Activated naive CD8-positive, alpha-beta T cell treated with anti-CD3 and anti-CD28 coated beads, Interleukin-2, amount 50 U/mL, for 24 hours (primary cell): Measurements from ENCODE around the gene RBMS3.

Experiments
- ATAC-seq: fragments of 150-1000 bp; cut with Tn5 transposase; one replicate; pipeline ENCODE4 v1.10.0; 2021
- DNase-seq: peaks from one replicate; pipeline ENCODE4 v3.0.0; 2021
- H3K27ac Mint-ChIP-seq: one replicate; pipeline ENCODE4 v1.8.0; 2021; ENCODE audit warnings: mild to moderate bottlenecking, mixed read lengths
- H3K27me3 Mint-ChIP-seq: one replicate; pipeline ENCODE4 v1.8.0; 2021; ENCODE audit warnings: mixed read lengths
- H3K36me3 Mint-ChIP-seq: one replicate; pipeline ENCODE4 v1.8.0; 2021; ENCODE audit warnings: low read depth, mixed read lengths
- H3K4me1 Mint-ChIP-seq: one replicate; pipeline ENCODE4 v1.8.0; 2021; ENCODE audit warnings: mixed read lengths
- H3K4me3 Mint-ChIP-seq: one replicate; pipeline ENCODE4 v1.8.0; 2021; ENCODE audit warnings: mild to moderate bottlenecking, moderate library complexity, mixed read lengths
- H3K9me3 Mint-ChIP-seq: one replicate; pipeline ENCODE4 v1.8.0; 2021; ENCODE audit warnings: mixed read lengths

The RBMS3 gene

DNA sequence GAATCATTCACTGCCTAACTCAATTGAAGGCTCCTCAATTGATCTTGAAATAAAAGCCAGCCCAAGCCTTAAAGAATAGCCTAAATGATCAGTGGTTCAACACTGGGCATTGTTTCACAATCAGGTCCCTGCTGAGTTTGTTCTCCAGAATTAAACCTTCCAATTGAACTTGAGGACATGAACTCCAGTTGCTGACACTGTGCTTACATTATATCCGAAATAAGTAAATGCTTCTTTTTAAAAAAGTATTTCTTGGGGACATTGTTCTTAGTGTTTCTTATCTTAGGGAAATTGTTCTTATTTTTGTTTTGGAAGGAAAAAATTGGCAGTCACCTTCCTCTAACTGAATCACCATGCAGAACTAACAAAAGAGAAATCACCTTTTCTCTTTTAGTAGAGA lies 450.2 kb downstream of the RBMS3 start:
- Mint-ChIP-seq H3K27ac (no peak overlapping the region), H3K4me1 (no peaks in the 10 kb centered on the region), H3K9me3 (no peaks in the 10 kb centered on the region), H3K4me3 (no peak overlapping the region), H3K27me3 (peaks cover 3% of the 10 kb centered on the region), H3K36me3 (no peaks in the 10 kb centered on the region)
- DNase-seq (no peak), ATAC-seq (no peak)

GRCh38 chr3:29741231-29741630 lies 460.4 kb downstream of the RBMS3 start:
- no peak for DNase-seq

GRCh38 chr3:29745232-29745870 lies 464.5 kb downstream of the RBMS3 start:
- Mint-ChIP-seq H3K27me3 (peaks cover 4% of the 10 kb centered on the region), H3K4me1 (no peaks in the 10 kb centered on the region), H3K9me3 (no peaks in the 10 kb centered on the region), H3K36me3 (no peaks in the 10 kb centered on the region), H3K27ac (no peak overlapping the region), H3K4me3 (no peak overlapping the region)
- ATAC-seq (no peak), DNase-seq (no peak)

More at GRCh38 chr3:29741231-29741630, 460.4 kb downstream of the RBMS3 start:
- Mint-ChIP-seq H3K4me3 (no peak overlapping the region), H3K27me3 (peaks cover 2% of the 10 kb centered on the region), H3K9me3 (no peaks in the 10 kb centered on the region), H3K36me3 (no peaks in the 10 kb centered on the region), H3K4me1 (no peaks in the 10 kb centered on the region), H3K27ac (no peak overlapping the region)
- ATAC-seq = no peak

DNA sequence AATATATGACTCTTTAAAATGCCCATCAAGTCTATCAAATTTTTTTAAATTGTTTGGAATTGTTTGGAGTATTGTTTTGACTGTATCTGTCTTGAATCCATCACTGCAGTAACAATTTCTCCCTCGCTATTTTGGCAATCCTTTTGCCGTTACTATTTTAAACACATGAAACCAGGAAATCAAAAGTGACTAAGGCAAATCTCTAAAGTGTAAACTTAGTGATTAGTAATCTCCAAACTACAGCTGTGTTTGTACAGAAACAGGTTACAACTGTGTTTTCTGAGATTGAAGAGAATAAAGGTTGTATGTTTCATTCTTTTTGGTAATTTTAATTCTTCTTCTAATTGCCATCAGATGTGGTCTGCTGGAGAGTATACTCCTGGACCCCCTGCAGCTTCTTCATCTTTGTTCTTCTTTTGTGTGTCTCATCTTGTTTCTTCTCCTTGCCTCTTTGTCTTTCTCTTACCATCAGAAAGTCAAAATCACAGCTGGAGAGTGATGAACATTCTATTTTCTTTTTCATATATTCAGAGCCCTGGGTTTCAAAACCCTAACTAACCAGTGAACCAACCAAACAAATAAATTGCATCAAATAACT lies 465.4 kb downstream of the RBMS3 start:
- peaks cover 4% of the 10 kb centered on the region for H3K27me3 Mint-ChIP-seq
- no peaks in the 10 kb centered on the region for H3K36me3 Mint-ChIP-seq
- H3K27ac Mint-ChIP-seq = no peak overlapping the region
- H3K4me3 Mint-ChIP-seq = no peak overlapping the region
- no peaks in the 10 kb centered on the region for H3K4me1 Mint-ChIP-seq
- no peak for DNase-seq
- no peaks in the 10 kb centered on the region for H3K9me3 Mint-ChIP-seq
- no peak for ATAC-seq

GRCh38 chr3:29747991-29748390 lies 467.1 kb downstream of the RBMS3 start:
- Mint-ChIP-seq H3K27me3 (peaks cover 4% of the 10 kb centered on the region), H3K36me3 (no peaks in the 10 kb centered on the region), H3K4me3 (no peak overlapping the region), H3K9me3 (no peaks in the 10 kb centered on the region), H3K27ac (no peak overlapping the region), H3K4me1 (no peaks in the 10 kb centered on the region)
- no peak for DNase-seq
- no peak for ATAC-seq

DNA sequence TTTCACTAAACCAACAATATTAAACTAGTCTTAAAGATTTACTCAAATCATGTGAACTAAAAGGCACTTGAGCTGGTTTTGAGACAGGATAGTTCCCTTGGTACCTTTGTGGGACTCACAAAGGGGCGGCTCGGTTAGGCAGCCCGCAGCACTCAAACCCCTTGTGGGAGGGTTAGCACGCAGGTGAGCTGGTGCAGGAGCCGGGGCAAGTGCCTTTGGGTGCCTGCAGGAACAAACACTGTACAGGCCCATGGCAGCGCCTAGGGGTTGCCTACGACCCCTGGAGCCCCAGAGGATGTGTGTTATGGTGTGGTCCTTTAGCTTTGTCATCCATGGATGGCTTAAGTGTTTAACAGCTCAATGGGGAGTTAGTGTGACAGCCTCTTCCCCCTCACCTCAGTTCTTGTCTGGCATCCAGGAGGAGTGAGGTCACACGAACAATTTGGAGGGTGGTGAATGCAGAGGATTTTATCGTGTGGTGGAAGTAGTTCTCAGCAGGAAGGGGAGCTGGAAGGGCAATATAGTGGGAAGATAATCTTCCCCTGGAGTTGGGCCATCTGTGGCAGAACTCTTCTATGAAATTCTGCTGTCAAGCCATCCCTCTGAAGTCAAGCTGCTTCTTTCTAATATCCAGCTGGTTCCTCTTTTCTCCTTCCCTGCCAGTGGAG lies 470.9 kb downstream of the RBMS3 start:
- Mint-ChIP-seq H3K4me3 (no peak overlapping the region), H3K27me3 (peaks cover 8% of the 10 kb centered on the region)
- no peak for DNase-seq

GRCh38 chr3:29754346-29754745 lies 473.5 kb downstream of the RBMS3 start:
- no peaks in the 10 kb centered on the region for H3K9me3 Mint-ChIP-seq
- no peaks in the 10 kb centered on the region for H3K36me3 Mint-ChIP-seq
- H3K4me1 Mint-ChIP-seq = no peaks in the 10 kb centered on the region
- ATAC-seq = no peak
- no peak overlapping the region for H3K27ac Mint-ChIP-seq
- H3K27me3 Mint-ChIP-seq = peaks cover 5% of the 10 kb centered on the region
- H3K4me3 Mint-ChIP-seq = no peak overlapping the region
- no peak for DNase-seq

More for the DNA sequence above, 470.9 kb downstream of the RBMS3 start:
- Mint-ChIP-seq H3K36me3 (no peaks in the 10 kb centered on the region), H3K9me3 (no peaks in the 10 kb centered on the region), H3K4me1 (no peaks in the 10 kb centered on the region), H3K27ac (no peak overlapping the region)
- ATAC-seq = no peak

DNA sequence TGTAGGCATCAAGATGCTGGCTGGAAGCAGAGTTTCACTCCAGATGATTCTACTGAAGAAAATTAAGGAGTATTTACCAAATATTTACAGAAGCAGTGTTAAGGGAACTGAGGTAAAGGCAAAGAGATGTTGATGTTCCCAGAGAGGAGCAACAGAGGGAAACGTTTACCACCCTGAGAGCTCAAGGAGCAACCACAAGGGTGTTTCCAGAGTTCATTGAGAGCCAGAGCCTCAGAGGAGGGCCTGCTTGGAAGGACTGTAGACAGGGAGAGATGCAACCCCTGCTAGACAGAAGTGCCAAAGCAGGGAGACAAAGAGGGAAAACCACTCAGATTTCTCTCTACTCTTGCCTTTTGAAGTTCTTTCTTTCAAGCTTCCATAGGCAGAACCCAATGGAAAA lies 474.5 kb downstream of the RBMS3 start:
- no peaks in the 10 kb centered on the region for H3K4me1 Mint-ChIP-seq
- no peak overlapping the region for H3K4me3 Mint-ChIP-seq
- ATAC-seq = no peak
- H3K27ac Mint-ChIP-seq = no peak overlapping the region
- no peak for DNase-seq
- no peaks in the 10 kb centered on the region for H3K36me3 Mint-ChIP-seq
- H3K27me3 Mint-ChIP-seq = peaks cover 5% of the 10 kb centered on the region
- no peaks in the 10 kb centered on the region for H3K9me3 Mint-ChIP-seq

GRCh38 chr3:29757054-29757777 lies 476.3 kb downstream of the RBMS3 start:
- DNase-seq = no peak
- Mint-ChIP-seq H3K27ac (no peak overlapping the region), H3K4me3 (no peak overlapping the region)

GRCh38 chr3:29758108-29758433 lies 477.2 kb downstream of the RBMS3 start:
- Mint-ChIP-seq H3K27ac (no peak overlapping the region), H3K4me1 (no peaks in the 10 kb centered on the region), H3K9me3 (no peaks in the 10 kb centered on the region), H3K27me3 (peaks cover 5% of the 10 kb centered on the region), H3K36me3 (no peaks in the 10 kb centered on the region), H3K4me3 (no peak overlapping the region)
- DNase-seq (no peak), ATAC-seq (no peak)

More at GRCh38 chr3:29757054-29757777, 476.3 kb downstream of the RBMS3 start:
- no peak for ATAC-seq
- H3K9me3 Mint-ChIP-seq = no peaks in the 10 kb centered on the region
- H3K36me3 Mint-ChIP-seq = no peaks in the 10 kb centered on the region
- H3K27me3 Mint-ChIP-seq = peaks cover 5% of the 10 kb centered on the region
- H3K4me1 Mint-ChIP-seq = no peaks in the 10 kb centered on the region

DNA sequence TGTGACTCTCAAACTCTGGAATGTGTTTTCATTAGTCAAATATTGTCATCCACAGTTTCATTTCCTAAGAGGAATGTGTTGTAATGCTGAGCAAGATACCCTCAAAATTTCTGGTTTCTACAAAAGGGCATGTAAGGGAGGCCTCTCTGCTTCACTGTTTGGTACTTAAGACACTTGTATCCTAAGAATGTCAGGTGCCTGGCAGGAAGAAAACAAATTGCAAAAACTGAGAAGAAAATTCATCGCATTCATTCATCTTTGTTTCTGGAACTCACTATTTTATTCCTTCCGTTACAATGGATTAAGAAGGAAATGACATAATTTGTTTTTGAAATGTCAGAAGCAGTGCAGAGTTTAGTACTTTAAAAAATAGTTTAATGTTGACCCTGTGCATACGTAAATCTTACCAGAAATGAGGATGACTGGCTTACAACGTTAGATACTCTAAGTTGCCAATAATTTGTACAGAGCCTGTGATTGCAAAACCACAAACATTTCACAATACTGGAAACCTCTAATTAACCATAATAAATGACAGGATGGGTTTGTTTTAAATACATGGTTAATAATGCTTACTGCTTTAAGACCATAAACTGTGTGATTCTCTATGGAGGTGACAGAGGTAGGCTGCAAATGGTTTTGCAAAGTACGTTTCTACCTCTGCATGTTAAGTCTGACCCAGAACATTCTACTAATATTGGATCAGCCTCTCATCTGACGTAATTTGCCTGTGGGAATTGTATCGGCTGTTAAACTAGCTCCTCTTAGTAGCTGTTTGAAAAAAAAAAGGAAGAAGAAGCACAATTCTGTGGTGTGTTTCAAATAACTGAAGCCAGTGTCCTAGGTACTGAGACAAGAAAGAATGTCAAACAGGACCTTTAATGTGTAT lies 477.8 kb downstream of the RBMS3 start:
- Mint-ChIP-seq H3K27me3 (peaks cover 5% of the 10 kb centered on the region), H3K4me3 (no peak overlapping the region), H3K9me3 (no peaks in the 10 kb centered on the region), H3K27ac (no peak overlapping the region), H3K4me1 (no peaks in the 10 kb centered on the region), H3K36me3 (no peaks in the 10 kb centered on the region)
- ATAC-seq = no peak
- no peak for DNase-seq

DNA sequence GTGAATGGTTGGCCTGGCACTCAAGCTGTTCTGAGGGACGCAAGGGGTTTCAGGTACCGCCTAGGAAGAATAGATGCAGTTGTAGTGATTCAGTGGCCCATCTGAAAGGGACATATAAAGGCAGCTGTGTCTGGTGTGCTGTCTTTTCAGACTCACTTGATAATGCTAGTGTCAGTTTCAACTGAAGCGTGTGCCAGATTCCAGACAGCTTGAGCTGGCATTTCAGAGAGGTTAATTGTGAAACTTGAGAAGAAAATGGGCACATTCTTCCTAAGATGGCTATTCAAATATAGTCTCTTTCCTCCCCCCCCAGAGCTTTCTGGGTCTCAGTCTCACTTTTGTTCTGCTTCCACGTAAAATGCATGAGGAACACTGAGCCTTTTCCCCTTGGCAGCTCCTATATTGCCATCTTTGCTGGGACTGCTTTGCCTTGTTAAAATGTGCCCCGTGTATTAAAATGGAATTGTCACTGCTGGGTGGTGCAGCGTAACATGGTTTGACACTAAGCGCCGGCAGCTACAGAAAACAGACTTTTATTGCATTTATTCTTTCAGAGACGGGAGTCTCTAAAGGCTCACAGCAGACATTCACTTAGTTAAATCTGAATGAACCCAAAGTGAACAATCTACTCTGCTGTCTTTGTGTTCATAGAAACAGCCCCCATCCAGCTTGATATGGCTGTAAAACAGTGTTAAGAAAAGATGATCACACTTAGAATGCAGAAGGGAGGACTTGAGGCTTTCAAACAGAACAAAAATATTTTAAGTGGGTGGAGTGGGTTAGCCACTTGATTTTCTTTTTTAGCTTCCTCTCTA lies 478.7 kb downstream of the RBMS3 start:
- Mint-ChIP-seq H3K27ac (no peak overlapping the region), H3K27me3 (peaks cover 5% of the 10 kb centered on the region), H3K9me3 (no peaks in the 10 kb centered on the region), H3K4me1 (no peaks in the 10 kb centered on the region), H3K4me3 (no peak overlapping the region), H3K36me3 (no peaks in the 10 kb centered on the region)
- no peak for ATAC-seq
- DNase-seq = no peak

- Mint-ChIP-seq H3K27me3 (peaks cover 5% of the 10 kb centered on the region), H3K9me3 (no peaks in the 10 kb centered on the region), H3K4me1 (no peaks in the 10 kb centered on the region), H3K36me3 (no peaks in the 10 kb centered on the region), H3K4me3 (no peak overlapping the region), H3K27ac (no peak overlapping the region)
- ATAC-seq (no peak), DNase-seq (no peak)
Observed at GRCh38 chr3:29760226-29760685, 479.4 kb downstream of the RBMS3 start.
